PC-3 (cell line): ENCODE data around the gene PPP1CB.
A peak's percentile ranks its signal among the peaks of the same experiment; 100 is the strongest.

Experiments
- EZH2 ChIP-seq: fragments of 300-600 bp; sonication (generic); IDR thresholded peaks from one replicate; pipeline ENCODE4 v1.6.1; 2017; ENCODE audit warnings: antibody characterized with exemption, mild to moderate bottlenecking, low read length; ENCODE audit not compliant: unreplicated experiment
- TF ChIP-seq, protein P1 (sequence below): fragments of 300-600 bp; sonication (generic); conservative IDR thresholded peaks from 2 replicates; pipeline ENCODE4 v1.5.1; 2017; ENCODE audit warnings: antibody characterized with exemption, low read depth, mild to moderate bottlenecking, low read length

DNA sequence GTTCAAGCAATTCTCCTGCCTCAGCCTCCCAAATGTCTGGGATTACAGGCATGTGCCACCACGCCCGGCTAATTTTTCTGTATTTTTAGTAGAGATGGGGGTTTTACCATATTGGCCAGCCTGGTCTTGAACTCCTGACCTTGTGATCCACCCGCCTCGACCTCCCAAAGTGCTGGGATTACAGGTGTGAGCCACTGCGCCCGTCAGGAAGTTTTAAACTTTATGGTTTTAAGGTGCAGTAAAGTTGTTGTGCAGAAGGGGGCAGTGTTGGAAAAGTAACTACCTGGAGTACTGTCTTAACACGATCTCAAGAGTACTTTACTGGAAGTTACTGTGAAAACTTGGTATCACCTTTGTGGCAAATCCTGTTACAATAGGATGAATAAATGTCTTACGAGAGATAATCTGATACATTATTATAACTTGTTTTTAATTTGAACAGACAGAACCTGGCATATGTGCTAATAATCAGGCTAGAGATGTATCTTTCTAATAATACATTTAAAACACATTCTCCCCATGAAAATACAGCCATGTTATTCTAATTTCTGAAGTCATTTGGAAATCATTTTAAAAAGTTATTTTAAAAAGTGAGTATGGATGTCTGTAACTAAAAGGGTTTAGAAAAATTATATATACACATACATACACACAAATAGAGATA lies 69.8 kb downstream of the PPP1CB start:
- TF ChIP-seq EZH2: no peak
- TF ChIP-seq, protein P1, sequence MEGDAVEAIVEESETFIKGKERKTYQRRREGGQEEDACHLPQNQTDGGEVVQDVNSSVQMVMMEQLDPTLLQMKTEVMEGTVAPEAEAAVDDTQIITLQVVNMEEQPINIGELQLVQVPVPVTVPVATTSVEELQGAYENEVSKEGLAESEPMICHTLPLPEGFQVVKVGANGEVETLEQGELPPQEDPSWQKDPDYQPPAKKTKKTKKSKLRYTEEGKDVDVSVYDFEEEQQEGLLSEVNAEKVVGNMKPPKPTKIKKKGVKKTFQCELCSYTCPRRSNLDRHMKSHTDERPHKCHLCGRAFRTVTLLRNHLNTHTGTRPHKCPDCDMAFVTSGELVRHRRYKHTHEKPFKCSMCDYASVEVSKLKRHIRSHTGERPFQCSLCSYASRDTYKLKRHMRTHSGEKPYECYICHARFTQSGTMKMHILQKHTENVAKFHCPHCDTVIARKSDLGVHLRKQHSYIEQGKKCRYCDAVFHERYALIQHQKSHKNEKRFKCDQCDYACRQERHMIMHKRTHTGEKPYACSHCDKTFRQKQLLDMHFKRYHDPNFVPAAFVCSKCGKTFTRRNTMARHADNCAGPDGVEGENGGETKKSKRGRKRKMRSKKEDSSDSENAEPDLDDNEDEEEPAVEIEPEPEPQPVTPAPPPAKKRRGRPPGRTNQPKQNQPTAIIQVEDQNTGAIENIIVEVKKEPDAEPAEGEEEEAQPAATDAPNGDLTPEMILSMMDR: peak; percentile 69
